Ishikawa (cell line): ENCODE results near the gene OPTN.
A peak's percentile ranks its signal among the peaks of the same experiment; 100 is the strongest.

Experiments used
- CEBPB ChIP-seq: IDR thresholded peaks from 2 replicates; pipeline ENCODE4 v1.6.1; 2012
- CREB1 ChIP-seq: IDR thresholded peaks from 2 replicates; pipeline ENCODE4 v1.6.1; 2012; ENCODE audit warnings: low read depth
- EGR1 ChIP-seq: IDR thresholded peaks from 2 replicates; pipeline ENCODE4 v1.6.1; 2012
- EP300 ChIP-seq: IDR thresholded peaks from 2 replicates; pipeline ENCODE4 v1.6.1; 2012; ENCODE audit warnings: borderline replicate concordance
- FOXM1 ChIP-seq: IDR thresholded peaks from 2 replicates; pipeline ENCODE4 v1.6.1; 2012; ENCODE audit warnings: low read depth, borderline replicate concordance
- NFIC ChIP-seq: IDR thresholded peaks from 2 replicates; pipeline ENCODE4 v1.6.1; 2012
- RAD21 ChIP-seq: IDR thresholded peaks from 2 replicates; pipeline ENCODE4 v1.6.1; 2012; ENCODE audit warnings: low read depth
- TAF1 ChIP-seq: IDR thresholded peaks from 2 replicates; pipeline ENCODE4 v1.6.1; 2012; ENCODE audit warnings: low read depth, mild to moderate bottlenecking
- TEAD4 ChIP-seq: IDR thresholded peaks from 2 replicates; pipeline ENCODE4 v1.6.1; 2012
- YY1 ChIP-seq: IDR thresholded peaks from 2 replicates; pipeline ENCODE4 v1.6.1; 2012; ENCODE audit warnings: low read depth
- ZBTB7A ChIP-seq: IDR thresholded peaks from 2 replicates; pipeline ENCODE4 v1.6.1; 2012; ENCODE audit warnings: low read depth
- TF ChIP-seq, protein P1 (sequence below): IDR thresholded peaks from 2 replicates; pipeline ENCODE4 v1.6.1; 2012
- TF ChIP-seq, protein P2 (sequence below): IDR thresholded peaks from 2 replicates; pipeline ENCODE4 v1.6.1; 2012; ENCODE audit warnings: low read depth, mild to moderate bottlenecking
- TF ChIP-seq, protein P3 (sequence below): IDR thresholded peaks from 2 replicates; pipeline ENCODE4 v1.6.1; 2012

DNA sequence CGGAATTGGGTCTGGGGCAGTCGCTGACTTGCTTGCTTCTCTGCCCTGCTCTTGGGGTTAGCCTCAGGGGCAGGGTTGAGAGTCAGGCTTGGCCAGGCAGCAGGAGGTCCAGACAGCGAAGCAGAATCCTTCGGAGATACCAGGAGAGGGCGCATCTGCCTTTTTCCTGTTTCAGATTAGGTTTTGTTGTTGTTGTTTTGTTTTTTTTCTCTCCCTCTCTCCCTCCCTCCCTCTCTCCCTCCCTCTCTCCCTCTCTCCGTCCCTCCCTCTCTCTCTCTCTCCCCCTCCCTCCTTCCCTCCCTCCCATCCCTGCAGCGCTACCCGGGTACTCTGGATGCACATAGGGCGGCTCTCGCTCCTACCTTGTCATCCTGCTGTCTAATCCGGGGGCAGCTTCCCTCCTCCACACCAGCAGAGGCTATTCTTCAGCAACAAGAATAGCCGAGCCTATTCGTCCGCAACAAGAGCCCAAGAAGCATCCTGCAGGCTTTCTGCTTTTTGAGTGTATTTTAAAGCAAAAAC, 758 bp upstream of the OPTN start:
- no peak for TF ChIP-seq TAF1
- TF ChIP-seq RAD21, result peak; percentile 26; the same call in 1 of the 2 replicates
- no peak for TF ChIP-seq CEBPB
- no peak for TF ChIP-seq EP300
- TF ChIP-seq, protein P1, sequence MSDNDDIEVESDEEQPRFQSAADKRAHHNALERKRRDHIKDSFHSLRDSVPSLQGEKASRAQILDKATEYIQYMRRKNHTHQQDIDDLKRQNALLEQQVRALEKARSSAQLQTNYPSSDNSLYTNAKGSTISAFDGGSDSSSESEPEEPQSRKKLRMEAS, result no peak
- TF ChIP-seq FOXM1, result no peak
- TF ChIP-seq CREB1, result no peak
- TF ChIP-seq, protein P2, sequence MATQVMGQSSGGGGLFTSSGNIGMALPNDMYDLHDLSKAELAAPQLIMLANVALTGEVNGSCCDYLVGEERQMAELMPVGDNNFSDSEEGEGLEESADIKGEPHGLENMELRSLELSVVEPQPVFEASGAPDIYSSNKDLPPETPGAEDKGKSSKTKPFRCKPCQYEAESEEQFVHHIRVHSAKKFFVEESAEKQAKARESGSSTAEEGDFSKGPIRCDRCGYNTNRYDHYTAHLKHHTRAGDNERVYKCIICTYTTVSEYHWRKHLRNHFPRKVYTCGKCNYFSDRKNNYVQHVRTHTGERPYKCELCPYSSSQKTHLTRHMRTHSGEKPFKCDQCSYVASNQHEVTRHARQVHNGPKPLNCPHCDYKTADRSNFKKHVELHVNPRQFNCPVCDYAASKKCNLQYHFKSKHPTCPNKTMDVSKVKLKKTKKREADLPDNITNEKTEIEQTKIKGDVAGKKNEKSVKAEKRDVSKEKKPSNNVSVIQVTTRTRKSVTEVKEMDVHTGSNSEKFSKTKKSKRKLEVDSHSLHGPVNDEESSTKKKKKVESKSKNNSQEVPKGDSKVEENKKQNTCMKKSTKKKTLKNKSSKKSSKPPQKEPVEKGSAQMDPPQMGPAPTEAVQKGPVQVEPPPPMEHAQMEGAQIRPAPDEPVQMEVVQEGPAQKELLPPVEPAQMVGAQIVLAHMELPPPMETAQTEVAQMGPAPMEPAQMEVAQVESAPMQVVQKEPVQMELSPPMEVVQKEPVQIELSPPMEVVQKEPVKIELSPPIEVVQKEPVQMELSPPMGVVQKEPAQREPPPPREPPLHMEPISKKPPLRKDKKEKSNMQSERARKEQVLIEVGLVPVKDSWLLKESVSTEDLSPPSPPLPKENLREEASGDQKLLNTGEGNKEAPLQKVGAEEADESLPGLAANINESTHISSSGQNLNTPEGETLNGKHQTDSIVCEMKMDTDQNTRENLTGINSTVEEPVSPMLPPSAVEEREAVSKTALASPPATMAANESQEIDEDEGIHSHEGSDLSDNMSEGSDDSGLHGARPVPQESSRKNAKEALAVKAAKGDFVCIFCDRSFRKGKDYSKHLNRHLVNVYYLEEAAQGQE, result no peak
- TF ChIP-seq NFIC, result no peak
- TF ChIP-seq, protein P3, sequence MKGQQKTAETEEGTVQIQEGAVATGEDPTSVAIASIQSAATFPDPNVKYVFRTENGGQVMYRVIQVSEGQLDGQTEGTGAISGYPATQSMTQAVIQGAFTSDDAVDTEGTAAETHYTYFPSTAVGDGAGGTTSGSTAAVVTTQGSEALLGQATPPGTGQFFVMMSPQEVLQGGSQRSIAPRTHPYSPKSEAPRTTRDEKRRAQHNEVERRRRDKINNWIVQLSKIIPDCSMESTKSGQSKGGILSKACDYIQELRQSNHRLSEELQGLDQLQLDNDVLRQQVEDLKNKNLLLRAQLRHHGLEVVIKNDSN, result no peak
- no peak for TF ChIP-seq YY1
- TF ChIP-seq ZBTB7A, result no peak
- no peak for TF ChIP-seq TEAD4
- TF ChIP-seq EGR1, result no peak
